Measurements from ENCODE around the gene SLC22A8.
"Not testable (repeated sequence)": the region's sequence is repeated elsewhere in the genome, so short reads cannot be mapped to it uniquely, and the experiment has no call there.

Gene SLC22A8, protein sequence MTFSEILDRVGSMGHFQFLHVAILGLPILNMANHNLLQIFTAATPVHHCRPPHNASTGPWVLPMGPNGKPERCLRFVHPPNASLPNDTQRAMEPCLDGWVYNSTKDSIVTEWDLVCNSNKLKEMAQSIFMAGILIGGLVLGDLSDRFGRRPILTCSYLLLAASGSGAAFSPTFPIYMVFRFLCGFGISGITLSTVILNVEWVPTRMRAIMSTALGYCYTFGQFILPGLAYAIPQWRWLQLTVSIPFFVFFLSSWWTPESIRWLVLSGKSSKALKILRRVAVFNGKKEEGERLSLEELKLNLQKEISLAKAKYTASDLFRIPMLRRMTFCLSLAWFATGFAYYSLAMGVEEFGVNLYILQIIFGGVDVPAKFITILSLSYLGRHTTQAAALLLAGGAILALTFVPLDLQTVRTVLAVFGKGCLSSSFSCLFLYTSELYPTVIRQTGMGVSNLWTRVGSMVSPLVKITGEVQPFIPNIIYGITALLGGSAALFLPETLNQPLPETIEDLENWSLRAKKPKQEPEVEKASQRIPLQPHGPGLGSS

GRCh38 chr11:63015521-63016215 is at the start of gene SLC22A8:
TSS of gene SLC22A8 (minus strand) at chr11:63015841. CDS start at chr11:63014958, 883 bp downstream.
- DNase-seq (ENCODE audit: extremely low spot score, insufficient read length, low read depth) (no peak), FAIRE-seq (no peak)

DNA sequence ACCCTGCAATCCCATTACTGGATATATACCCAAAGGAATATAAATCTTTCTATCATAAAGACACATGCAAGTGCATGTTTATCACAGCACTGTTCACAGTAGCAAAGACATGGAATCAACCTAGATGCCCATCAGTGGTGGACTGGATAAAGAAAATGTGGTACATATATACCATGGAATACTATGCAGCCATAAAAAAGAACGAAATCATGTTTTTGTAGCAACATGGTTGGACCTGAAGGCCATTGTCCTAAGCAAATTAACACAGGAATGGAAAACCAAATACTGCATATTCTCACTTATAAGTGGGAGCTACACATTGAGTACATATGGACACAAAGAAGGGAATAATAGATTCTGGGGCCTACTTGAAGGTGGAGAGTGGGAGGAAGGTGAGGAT is 30.6 kb upstream of the SLC22A8 start:
- not testable (repeated sequence) for FAIRE-seq; DNase-seq (ENCODE audit: extremely low spot score, insufficient read length, low read depth)

DNA sequence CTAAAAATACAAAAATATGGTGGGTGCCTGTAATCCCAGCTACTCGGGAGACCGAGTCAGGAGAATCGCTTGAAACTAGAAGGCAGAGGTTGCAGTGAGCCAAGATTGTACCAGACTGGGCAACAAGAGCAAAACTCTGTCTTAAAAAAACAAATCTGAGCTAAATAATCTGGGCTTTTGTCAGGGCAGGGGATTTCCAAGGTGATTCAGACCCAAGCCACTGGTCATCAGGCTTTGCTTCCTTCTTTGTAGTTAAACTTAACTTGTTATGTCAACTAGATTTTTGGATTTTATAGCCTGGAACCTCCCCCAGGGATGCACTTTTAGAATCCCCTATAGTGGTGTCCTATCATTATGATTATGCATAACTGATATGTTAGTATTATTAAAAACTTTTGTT is 27.0 kb upstream of the SLC22A8 start:
- DNase-seq (ENCODE audit: extremely low spot score, insufficient read length, low read depth) (no peak), FAIRE-seq (no peak)

DNA sequence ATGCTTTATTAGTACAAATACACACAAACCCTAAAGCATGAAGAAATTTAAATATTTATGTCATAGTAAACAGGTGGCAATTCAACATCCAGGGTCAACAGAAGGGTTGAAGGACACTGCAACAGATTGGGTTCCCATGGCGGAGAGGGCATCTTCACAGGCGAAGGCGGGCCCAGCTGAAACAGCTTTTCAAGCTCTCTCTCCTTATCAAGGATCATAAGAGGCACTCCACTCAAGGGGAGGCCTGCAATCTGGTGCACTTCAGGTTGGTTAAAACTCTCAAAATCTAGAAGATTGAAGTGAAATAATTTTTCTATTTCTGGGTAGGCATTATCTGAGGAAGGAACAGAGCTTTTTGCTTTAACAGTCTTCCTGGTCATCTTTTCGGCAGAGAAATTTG is 16.8 kb upstream of the SLC22A8 start:
- FAIRE-seq (no peak), DNase-seq (ENCODE audit: extremely low spot score, insufficient read length, low read depth) (no peak)

- FAIRE-seq = peak; percentile 88
These were observed 8.4 kb upstream of the SLC22A8 start for GRCh38 chr11:63023841-63024648.

GRCh38 chr11:63023222-63023814 is 7.7 kb upstream of the SLC22A8 start:
- DNase-seq (ENCODE audit: extremely low spot score, insufficient read length, low read depth) (no peak), FAIRE-seq (no peak)

More at GRCh38 chr11:63023841-63024648, 8.4 kb upstream of the SLC22A8 start:
- DNase-seq (ENCODE audit: extremely low spot score, insufficient read length, low read depth) = peak; percentile 65

DNA sequence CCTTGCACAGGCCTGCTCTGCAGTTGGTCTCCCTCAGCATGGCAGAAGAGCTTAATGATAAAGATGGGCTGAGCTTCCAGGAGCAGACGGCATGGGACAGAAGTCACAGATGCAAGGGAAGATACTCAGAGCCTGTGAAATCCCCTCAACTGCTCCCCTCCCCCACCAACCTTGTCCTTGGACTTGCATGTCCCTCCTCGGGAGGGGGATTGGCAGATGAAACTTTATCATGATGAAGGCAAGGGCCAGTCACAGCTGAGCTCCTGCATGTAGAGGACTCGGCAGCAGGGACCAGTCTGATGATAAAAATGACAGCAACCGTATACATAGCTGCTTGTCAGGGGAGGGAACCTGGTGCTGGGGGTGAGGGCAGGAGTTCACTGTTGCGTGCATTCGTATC is 6.8 kb upstream of the SLC22A8 start:
- DNase-seq (ENCODE audit: extremely low spot score, insufficient read length, low read depth) = no peak
- FAIRE-seq = no peak

DNA sequence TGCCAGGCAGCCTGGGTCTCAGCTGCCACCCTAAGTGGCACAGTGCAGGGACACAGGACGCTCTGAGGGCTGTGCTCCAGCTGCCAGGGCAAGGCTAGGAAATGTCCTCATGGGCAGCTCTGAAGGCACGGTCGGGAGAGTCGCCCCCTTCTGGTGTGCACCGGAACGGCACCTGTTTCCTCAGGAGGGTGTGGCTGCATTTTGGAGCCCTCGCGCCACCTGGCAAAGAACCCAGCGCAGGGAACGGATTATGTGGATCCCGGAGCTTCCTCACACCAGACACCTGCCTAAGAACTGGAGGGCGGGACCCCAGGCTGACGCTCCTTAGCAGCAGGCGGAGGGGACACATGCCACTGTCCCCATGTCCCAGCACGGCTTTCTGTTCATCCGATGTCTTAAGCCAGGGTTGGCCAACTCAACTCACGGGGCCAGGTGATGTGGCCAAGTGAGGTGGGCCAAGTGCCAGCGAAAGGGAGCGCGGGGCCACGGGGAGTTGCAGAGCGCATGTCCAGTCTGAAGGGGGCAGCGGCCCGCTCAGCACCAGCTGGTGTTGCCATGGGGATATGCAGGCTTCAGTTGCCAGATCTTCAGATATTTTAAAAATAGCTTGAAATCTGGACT is 5.1 kb upstream of the SLC22A8 start:
- FAIRE-seq = no peak
- DNase-seq (ENCODE audit: extremely low spot score, insufficient read length, low read depth) = no peak

DNA sequence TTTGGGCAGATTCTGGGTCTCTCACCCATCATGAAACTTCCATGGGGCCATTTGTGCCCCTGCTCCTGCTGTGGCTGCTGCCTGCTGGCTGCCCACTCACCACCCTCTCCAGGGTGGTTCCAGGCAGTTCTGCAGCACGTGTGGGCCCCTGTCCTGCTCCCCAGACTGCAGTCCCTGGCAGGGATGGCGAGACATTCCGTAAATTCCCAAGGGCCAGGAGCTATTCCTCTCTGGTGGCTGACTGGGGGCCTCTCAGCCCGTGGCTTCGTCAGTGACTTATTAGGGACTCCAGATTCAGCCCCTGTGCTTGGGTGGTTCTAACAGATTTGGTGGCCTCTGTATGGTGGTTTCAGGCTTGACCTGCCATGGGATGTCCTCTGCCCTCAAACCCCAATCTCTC is 3.9 kb upstream of the SLC22A8 start:
- no peak for FAIRE-seq

GRCh38 chr11:63017306-63017974 is 1.8 kb upstream of the SLC22A8 start:
- no peak for DNase-seq (ENCODE audit: extremely low spot score, insufficient read length, low read depth)
- no peak for FAIRE-seq

More for the DNA sequence above, 3.9 kb upstream of the SLC22A8 start:
- no peak for DNase-seq (ENCODE audit: extremely low spot score, insufficient read length, low read depth)

GRCh38 chr11:63014408-63015055 is 1.1 kb downstream of the SLC22A8 start:
- DNase-seq (ENCODE audit: extremely low spot score, insufficient read length, low read depth) = no peak
- FAIRE-seq = no peak

DNA sequence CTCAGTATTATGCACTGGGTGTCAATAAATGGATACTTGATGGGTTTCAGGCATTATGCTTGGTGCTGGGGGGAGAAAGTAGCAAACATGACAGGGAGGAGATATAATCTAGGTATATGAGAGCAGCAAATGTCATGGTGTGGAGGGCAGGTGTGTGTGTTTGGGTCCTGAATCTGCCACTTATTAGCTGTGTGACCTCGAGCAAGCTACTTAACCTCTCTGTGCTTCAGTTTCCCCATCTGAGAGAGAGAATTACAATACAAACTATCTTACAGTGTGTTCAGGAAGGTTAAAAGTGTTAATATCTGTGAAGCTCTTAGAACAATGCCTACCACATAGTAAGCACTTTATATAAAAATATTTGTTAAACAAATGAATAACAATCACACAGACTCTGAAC is 2.8 kb downstream of the SLC22A8 start:
- FAIRE-seq (no peak), DNase-seq (ENCODE audit: extremely low spot score, insufficient read length, low read depth) (no peak)

DNA sequence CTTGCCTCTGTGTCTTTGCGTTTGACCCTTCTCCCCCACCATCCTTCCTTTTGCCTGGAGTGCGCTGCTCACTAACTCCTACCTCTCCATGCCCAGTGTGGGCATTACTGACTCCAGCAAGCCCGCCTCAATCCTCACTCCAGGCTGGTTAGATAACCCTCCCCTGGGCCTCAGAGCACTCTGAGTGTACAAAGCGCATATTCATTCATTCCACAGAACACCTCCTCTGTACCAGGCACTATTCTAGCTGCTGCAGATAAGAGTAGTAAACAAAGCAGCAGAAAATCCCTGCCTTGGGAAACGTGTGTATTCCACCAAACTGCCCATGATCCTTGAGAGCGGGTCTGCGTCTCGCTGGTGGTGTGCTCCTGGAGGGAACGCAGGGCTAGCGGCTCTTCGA is 3.2 kb downstream of the SLC22A8 start:
- DNase-seq (ENCODE audit: extremely low spot score, insufficient read length, low read depth) (no peak), FAIRE-seq (no peak)

- no peak for FAIRE-seq
These were observed 4.7 kb downstream of the SLC22A8 start for GRCh38 chr11:63010934-63011439.

GRCh38 chr11:63007920-63008319 is 7.7 kb downstream of the SLC22A8 start:
- DNase-seq (ENCODE audit: extremely low spot score, insufficient read length, low read depth) (no peak), FAIRE-seq (no peak)

More at GRCh38 chr11:63010934-63011439, 4.7 kb downstream of the SLC22A8 start:
- DNase-seq (ENCODE audit: extremely low spot score, insufficient read length, low read depth) = no peak

GRCh38 chr11:63001456-63001855 is 14.2 kb downstream of the SLC22A8 start:
- FAIRE-seq (no peak), DNase-seq (ENCODE audit: extremely low spot score, insufficient read length, low read depth) (no peak)

DNA sequence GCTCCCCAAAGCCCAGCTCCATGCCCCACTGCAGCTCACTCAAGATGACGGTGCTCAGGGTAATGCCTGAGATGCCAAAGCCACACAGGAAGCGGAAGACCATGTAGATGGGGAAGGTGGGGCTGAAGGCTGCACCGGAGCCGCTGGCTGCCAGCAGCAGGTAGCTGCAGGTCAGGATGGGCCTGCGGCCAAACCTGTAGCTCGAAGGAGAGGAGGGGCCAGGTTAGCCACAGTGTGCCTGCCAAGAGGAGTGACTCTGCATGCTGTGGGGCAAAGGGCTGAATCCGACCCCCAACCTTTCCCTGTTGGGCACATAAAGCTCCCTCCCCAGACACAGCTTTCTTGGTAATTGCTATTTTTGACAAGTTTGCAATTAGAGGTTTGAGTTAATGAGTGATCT is 16.0 kb downstream of the SLC22A8 start:
- no peak for FAIRE-seq

GRCh38 chr11:62999156-62999555 is 16.5 kb downstream of the SLC22A8 start:
- DNase-seq (ENCODE audit: extremely low spot score, insufficient read length, low read depth) = no peak
- no peak for FAIRE-seq

More for the DNA sequence above, 16.0 kb downstream of the SLC22A8 start:
- no peak for DNase-seq (ENCODE audit: extremely low spot score, insufficient read length, low read depth)
